Aorta (tissue), 5 donors: ENCODE measurements around the gene PRKRA. TPM values are rescaled to one million over a fixed set of nuclear protein-coding genes. Genes with fewer than 3 reads are reported as not detected.

ENCODE experiments used
- ATAC-seq: fragments of 200-7000 bp; cut with Tn5 transposase; one replicate; pipeline ENCODE4 v1.9.1; 2022; ENCODE audit warnings: moderate library complexity; ENCODE audit not compliant: low FRiP score
- DNase-seq, 2 donors: peaks; one replicate each; pipeline ENCODE4 v3.0.0-alpha.2; 2020
- H3K27ac ChIP-seq, 2 donors: one replicate each; pipeline ENCODE4 v1.5.1; 2013; ENCODE audit warnings: low read length in 2 of 2, mild to moderate bottlenecking in 2 of 2, moderate library complexity in 2 of 2, control low read depth in 1 of 2, inconsistent platforms in 1 of 2, low read depth in 1 of 2
- H3K27me3 ChIP-seq, 2 donors: one replicate each; pipeline ENCODE4 v1.6.1; 2013; ENCODE audit warnings: control low read depth in 1 of 2, low read length in 1 of 2, mild to moderate bottlenecking in 1 of 2, moderate library complexity in 1 of 2; ENCODE audit not compliant: insufficient read depth in 2 of 2, control insufficient read depth in 1 of 2
- H3K36me3 ChIP-seq, 2 donors: one replicate each; pipeline ENCODE4 v1.6.1; 2013; ENCODE audit warnings: control low read depth in 1 of 2, low read length in 1 of 2, mild to moderate bottlenecking in 1 of 2; ENCODE audit not compliant: insufficient read depth in 2 of 2, control insufficient read depth in 1 of 2
- H3K4me1 ChIP-seq, 2 donors: one replicate each; pipeline ENCODE4 v1.6.1; 2013; ENCODE audit warnings: low read length in 2 of 2, control low read depth in 1 of 2, mild to moderate bottlenecking in 1 of 2, moderate library complexity in 1 of 2; ENCODE audit not compliant: insufficient read depth in 2 of 2, control insufficient read depth in 1 of 2
- H3K4me3 ChIP-seq, 2 donors: one replicate each; pipeline ENCODE4 v1.5.1; 2013; ENCODE audit warnings: low read length in 2 of 2, control low read depth in 1 of 2, mild to moderate bottlenecking in 1 of 2
- H3K9me3 ChIP-seq: one replicate; pipeline ENCODE4 v1.6.1; 2013; ENCODE audit warnings: mild to moderate bottlenecking, low read length; ENCODE audit not compliant: control insufficient read depth
- WGBS, 2 donors: extraction: QIAGEN DNeasy Blood & Tissue Kit; methylation state at CpG; one replicate each; pipeline ENCODE4 v1.1.7; 2013; 5-methylcytosine and 5-hydroxymethylcytosine counted together
- intact Hi-C, 2 donors: fragments of 100-400 bp; cut with DNase I; formaldehyde crosslinking; loops; one replicate each; pipeline versions ENCODE4 v1.14.2 to v1.15.0; 2022
- polyA plus RNA-seq, 2 donors: library from polyadenylated mRNA; stranded (reverse); fragments of 200-250 nt; gene quantifications; one replicate each; pipeline ENCODE4 v1.2.3, GENCODE V29; 2013
- total RNA-seq, 2 donors: library from RNA; stranded (reverse); fragmentation: NEBNext Ultra II Directional; extraction: Animal tissue kit (Norgen Biotek cat#: 25700); gene quantifications; one replicate each; pipeline ENCODE4 v1.2.1, GENCODE V29; 2021
- donor health status: healthy with polysubstance abuse.
- donor health status: Bipolar disorder and iron deficiency.
- donor health status: DM: no; HTN: no; CAD: no.
- donor health status: DM: no; HTN: no; CAD: no.
- donor health status: DM: yes; HTN: yes; CAD: no.

PRKRA gene
- total and polyA plus RNA-seq, 4 donors: 43.1 to 69.9 (median 55.8) TPM

GRCh38 chr2:178450524-178450773 is 526 bp downstream of the PRKRA start:
- Histone ChIP-seq H3K27me3 (no peaks in the 10 kb centered on the region), H3K4me3 (peak overlapping the region; percentile 55 to 81), H3K27ac (peak overlapping the region; percentile 96), H3K4me1 (peaks cover 5 to 10% of the 10 kb centered on the region in 2 donors), H3K36me3 (peaks cover 0 to 2% of the 10 kb centered on the region in 2 donors), H3K9me3 (no peaks in the 10 kb centered on the region)
- DNase-seq (no peak), ATAC-seq (no peak)
- 0% methylated on average over 13 to 25 of the region's 25 CpGs for WGBS, 2 donors
- intact Hi-C loops: loop anchor here in 1 of 2 donors (5.0 kb wide), 1 partner anchor 72 kb away; no protein-coding TSS in a partner anchor

GRCh38 chr2:178449700-178450523 is 1.1 kb downstream of the PRKRA start:
- peaks cover 0 to 2% of the 10 kb centered on the region in 2 donors for H3K36me3 ChIP-seq
- DNase-seq (no peak), ATAC-seq (no peak)
- WGBS, 2 donors: 0 to 1% methylated on average over 18 of the region's 18 CpGs
- peak overlapping the region; percentile 55 to 81 for H3K4me3 ChIP-seq
- peaks cover 5 to 10% of the 10 kb centered on the region in 2 donors for H3K4me1 ChIP-seq
- H3K27ac ChIP-seq: peak overlapping the region; percentile 96
- H3K9me3 ChIP-seq: no peaks in the 10 kb centered on the region
- no peaks in the 10 kb centered on the region for H3K27me3 ChIP-seq
- intact Hi-C loops: loop anchor here (2.0 to 5.0 kb wide), 2 partner anchors 29 to 72 kb away; partner anchors contain the start of gene FKBP7 (in 1 of the 2)

- H3K27ac ChIP-seq: peak overlapping the region in 1 of 2 donors; percentile 52
- 14 to 24% methylated on average over 4 of the region's 4 CpGs for WGBS, 2 donors
- intact Hi-C loops: loop anchor here in 1 of 2 donors (2.0 kb wide), 1 partner anchor 30 kb away; the partner anchor contains the start of gene FKBP7
These were observed 1.9 kb downstream of the PRKRA start for GRCh38 chr2:178448968-178449661.

DNA sequence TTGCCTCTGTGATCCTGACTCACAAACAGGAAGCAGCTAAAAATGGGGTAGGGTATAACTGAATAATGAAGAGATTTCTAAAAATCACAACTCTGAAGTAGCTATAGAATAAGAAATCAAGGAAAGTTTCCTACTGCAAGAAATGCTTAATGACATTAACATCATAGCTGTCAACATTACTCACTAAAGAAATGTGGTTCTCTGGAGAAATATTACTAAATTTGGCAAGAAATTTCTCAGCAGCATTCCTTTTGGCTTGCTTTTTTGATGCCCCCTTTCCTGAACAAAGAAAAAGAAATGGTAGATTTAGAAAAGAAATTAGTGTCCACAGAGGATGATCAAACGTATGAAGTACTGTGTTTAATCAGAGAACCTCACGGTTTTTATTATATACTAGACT is 9.5 kb downstream of the PRKRA start:
- intact Hi-C loops: no loop called here
- peaks cover 2 to 4% of the 10 kb centered on the region in 2 donors for H3K4me1 ChIP-seq
- H3K4me3 ChIP-seq: no peak overlapping the region
- ATAC-seq (no peak), DNase-seq (no peak)
- H3K9me3 ChIP-seq: no peaks in the 10 kb centered on the region
- peaks cover 3 to 5% of the 10 kb centered on the region in 2 donors for H3K36me3 ChIP-seq
- no peak overlapping the region for H3K27ac ChIP-seq
- 64% methylated on average over 2 of the region's 2 CpGs for WGBS, 2 donors
- no peaks in the 10 kb centered on the region for H3K27me3 ChIP-seq

More at GRCh38 chr2:178448968-178449661, 1.9 kb downstream of the PRKRA start:
- DNase-seq (no peak), ATAC-seq (no peak)
- Histone ChIP-seq H3K27me3 (no peaks in the 10 kb centered on the region), H3K9me3 (no peaks in the 10 kb centered on the region), H3K36me3 (peaks cover 0 to 2% of the 10 kb centered on the region in 2 donors), H3K4me3 (peak overlapping the region; percentile 44 to 55), H3K4me1 (peaks cover 5 to 10% of the 10 kb centered on the region in 2 donors)

DNA sequence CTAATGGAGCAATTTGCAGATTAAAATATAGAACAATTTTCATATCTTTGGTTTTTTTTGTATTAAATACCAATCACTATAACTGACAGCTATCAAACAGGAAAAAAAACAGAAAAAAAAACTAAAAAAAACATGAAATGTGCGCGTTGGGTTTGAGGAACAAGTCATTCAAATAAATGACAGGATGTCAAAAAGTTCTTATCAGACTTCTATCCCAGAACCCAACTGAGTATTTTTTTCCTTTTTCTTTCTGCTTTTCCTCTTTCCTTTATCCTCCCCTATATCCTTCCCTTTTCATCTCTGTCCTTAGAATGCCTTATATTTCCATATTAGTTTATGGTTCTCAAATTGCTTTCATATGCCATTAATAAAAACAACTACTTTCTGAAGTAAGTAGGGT is 14.3 kb downstream of the PRKRA start:
- Histone ChIP-seq H3K27ac (no peak overlapping the region), H3K27me3 (no peaks in the 10 kb centered on the region), H3K36me3 (peaks cover 5 to 14% of the 10 kb centered on the region in 2 donors), H3K4me3 (no peak overlapping the region), H3K4me1 (peaks cover 0 to 4% of the 10 kb centered on the region in 2 donors), H3K9me3 (no peaks in the 10 kb centered on the region)
- intact Hi-C loops: no loop called here
- 70 to 77% methylated on average over 2 of the region's 2 CpGs for WGBS, 2 donors
- ATAC-seq: no peak
- DNase-seq: no peak

GRCh38 chr2:178429336-178429735 is 21.6 kb downstream of the PRKRA start:
- H3K27me3 ChIP-seq: no peaks in the 10 kb centered on the region
- no peak overlapping the region for H3K4me3 ChIP-seq
- no peaks in the 10 kb centered on the region for H3K4me1 ChIP-seq
- no peaks in the 10 kb centered on the region for H3K9me3 ChIP-seq
- intact Hi-C loops: no loop called here
- no peak for ATAC-seq
- H3K27ac ChIP-seq: peak overlapping the region in 1 of 2 donors; percentile 1
- peaks cover 10 to 18% of the 10 kb centered on the region in 2 donors for H3K36me3 ChIP-seq
- DNase-seq: no peak

- ATAC-seq (no peak), DNase-seq (no peak)
- no peaks in the 10 kb centered on the region for H3K27me3 ChIP-seq
- H3K9me3 ChIP-seq: no peaks in the 10 kb centered on the region
- H3K27ac ChIP-seq: no peak overlapping the region
- peaks cover 9 to 18% of the 10 kb centered on the region in 2 donors for H3K36me3 ChIP-seq
- no peak overlapping the region for H3K4me3 ChIP-seq
- 54 to 66% methylated on average over 1 of the region's 1 CpG for WGBS, 2 donors
- intact Hi-C loops: no loop called here
- no peaks in the 10 kb centered on the region for H3K4me1 ChIP-seq
These were observed 22.6 kb downstream of the PRKRA start for GRCh38 chr2:178428396-178428806.

- Histone ChIP-seq H3K4me1 (no peaks in the 10 kb centered on the region), H3K27me3 (no peaks in the 10 kb centered on the region), H3K9me3 (no peaks in the 10 kb centered on the region), H3K4me3 (no peak overlapping the region), H3K36me3 (peaks cover 9 to 20% of the 10 kb centered on the region in 2 donors), H3K27ac (no peak overlapping the region)
- intact Hi-C loops: no loop called here
- ATAC-seq (no peak), DNase-seq (no peak)
- 84 to 87% methylated on average over 2 of the region's 2 CpGs for WGBS, 2 donors
These were observed 23.5 kb downstream of the PRKRA start for GRCh38 chr2:178427458-178427857.
